Keratinocyte (primary cell): ENCODE data around the gene C3orf20. TPM values are rescaled to one million over a fixed set of nuclear protein-coding genes. Genes with fewer than 3 reads are reported as not detected.

Experiments
- DNase-seq: peaks from one replicate; pipeline ENCODE4 v3.0.0-alpha.2; 2011; ENCODE audit warnings: low read depth, missing footprints, low spot score
- FAIRE-seq: peaks from 2 replicates; lab custom pipeline; 2011; peaks lifted over from hg19 to GRCh38; lab: Jason Lieb, UNC
- H2AFZ ChIP-seq: 2 replicates; pipeline ENCODE4 v1.6.0; 2012; ENCODE audit warnings: low read length, control low read depth, inconsistent platforms; ENCODE audit not compliant: control insufficient read depth
- H3K27ac ChIP-seq: 2 replicates; pipeline ENCODE4 v1.5.1; 2011; ENCODE audit warnings: low read length; ENCODE audit not compliant: control insufficient read depth, insufficient read depth
- H3K27me3 ChIP-seq: 3 replicates; pipeline ENCODE4 v1.6.0; 2011; ENCODE audit warnings: low read length; ENCODE audit not compliant: control insufficient read depth, insufficient read depth; ENCODE audit errors: extremely low read depth
- H3K36me3 ChIP-seq, 2 experiments: 2 replicates in 1 of 2; 3 replicates in 1 of 2; pipeline ENCODE4 v1.5.1; 2011; ENCODE audit warnings: low read length in 2 of 2, mild to moderate bottlenecking in 1 of 2; ENCODE audit not compliant: control insufficient read depth in 2 of 2, insufficient read depth in 2 of 2; ENCODE audit errors: extremely low read depth in 1 of 2
- H3K4me1 ChIP-seq: 3 replicates; pipeline ENCODE4 v1.5.1; 2011; ENCODE audit warnings: low read length; ENCODE audit not compliant: control insufficient read depth, insufficient read depth; ENCODE audit errors: extremely low read depth
- H3K4me2 ChIP-seq: 3 replicates; pipeline ENCODE4 v1.6.0; 2011; ENCODE audit warnings: low read depth, low read length; ENCODE audit not compliant: control insufficient read depth, insufficient read depth; ENCODE audit errors: extremely low read depth
- H3K4me3 ChIP-seq, 3 experiments: fragments of 200-600 bp in 1 of 3; sonication (generic) in 1 of 3; 2 replicates in 2 of 3; 3 replicates in 1 of 3; pipeline ENCODE4 v1.5.1; 2011 to 2016; ENCODE audit warnings: low read length in 3 of 3, mild to moderate bottlenecking in 3 of 3, control low read depth in 2 of 3, inconsistent platforms in 1 of 3, low read depth in 1 of 3, mixed read lengths in 1 of 3, mixed run types in 1 of 3, moderate library complexity in 1 of 3; ENCODE audit not compliant: control insufficient read depth in 2 of 3, insufficient read depth in 2 of 3; ENCODE audit errors: extremely low read depth in 1 of 3
- H3K79me2 ChIP-seq: 2 replicates; pipeline ENCODE4 v1.6.0; 2012; ENCODE audit warnings: low read length; ENCODE audit not compliant: control insufficient read depth, insufficient read depth
- H3K9ac ChIP-seq: 3 replicates; pipeline ENCODE4 v1.6.0; 2011; ENCODE audit warnings: low read length; ENCODE audit not compliant: control insufficient read depth, insufficient read depth; ENCODE audit errors: extremely low read depth
- H3K9me1 ChIP-seq: 3 replicates; pipeline ENCODE4 v1.6.0; 2011; ENCODE audit warnings: low read length; ENCODE audit not compliant: control insufficient read depth, insufficient read depth; ENCODE audit errors: extremely low read depth
- H3K9me3 ChIP-seq: 2 replicates; pipeline ENCODE4 v1.5.1; 2012; ENCODE audit warnings: low read depth, low read length; ENCODE audit not compliant: control insufficient read depth
- H4K20me1 ChIP-seq: 3 replicates; pipeline ENCODE4 v1.6.0; 2011; ENCODE audit warnings: low read length; ENCODE audit not compliant: control insufficient read depth, insufficient read depth; ENCODE audit errors: extremely low read depth
- EZH2 ChIP-seq: IDR thresholded peaks from one replicate; pipeline ENCODE4 v1.6.1; 2012; ENCODE audit warnings: inconsistent platforms, mild to moderate bottlenecking, low read length, moderate library complexity
- dilution Hi-C: fragments of 300-500 bp; cut with MboI; formaldehyde crosslinking; loops from one replicate; pipeline ENCODE4 v1.7.0; 2020; ENCODE audit warnings: low sequenced_read_pairs; ENCODE audit not compliant: extremely low pct_ligation_motif_present
- polyA plus RNA-seq, 5 experiments: library from polyadenylated mRNA; depleted of rRNA in 3 of 5; stranded (reverse) in 3 of 5; stranded (forward) in 1 of 5; unstranded in 1 of 5; fragments of >200 nt; gene quantifications; 1 replicate in 1 of 5; 2 replicates in 3 of 5; 3 replicates in 1 of 5; pipeline versions ENCODE4 v1.2.1 to v1.2.3, GENCODE V29; 2011 to 2012; ENCODE audit warnings: missing spikeins in 2 of 5, low read depth in 1 of 5, low replicate concordance in 1 of 5
- TF ChIP-seq, protein P1 (sequence below), 3 experiments: IDR thresholded peaks in 1 of 3; conservative IDR thresholded peaks in 1 of 3; optimal IDR thresholded peaks in 1 of 3; 2 replicates in 2 of 3; 3 replicates in 1 of 3; pipeline versions ENCODE3 to v1.5.1; 2011; ENCODE audit warnings: low read length in 3 of 3, mild to moderate bottlenecking in 3 of 3, moderate library complexity in 2 of 3, control low read depth in 1 of 3, inconsistent platforms in 1 of 3; ENCODE audit not compliant: insufficient read depth in 2 of 3; ENCODE audit errors: extremely low read depth in 1 of 3

C3orf20 gene
- polyA plus RNA-seq, 1 donor (not counting 4 experiments of a cell fraction or from before 2014, with no cell fraction given), result not detected

DNA sequence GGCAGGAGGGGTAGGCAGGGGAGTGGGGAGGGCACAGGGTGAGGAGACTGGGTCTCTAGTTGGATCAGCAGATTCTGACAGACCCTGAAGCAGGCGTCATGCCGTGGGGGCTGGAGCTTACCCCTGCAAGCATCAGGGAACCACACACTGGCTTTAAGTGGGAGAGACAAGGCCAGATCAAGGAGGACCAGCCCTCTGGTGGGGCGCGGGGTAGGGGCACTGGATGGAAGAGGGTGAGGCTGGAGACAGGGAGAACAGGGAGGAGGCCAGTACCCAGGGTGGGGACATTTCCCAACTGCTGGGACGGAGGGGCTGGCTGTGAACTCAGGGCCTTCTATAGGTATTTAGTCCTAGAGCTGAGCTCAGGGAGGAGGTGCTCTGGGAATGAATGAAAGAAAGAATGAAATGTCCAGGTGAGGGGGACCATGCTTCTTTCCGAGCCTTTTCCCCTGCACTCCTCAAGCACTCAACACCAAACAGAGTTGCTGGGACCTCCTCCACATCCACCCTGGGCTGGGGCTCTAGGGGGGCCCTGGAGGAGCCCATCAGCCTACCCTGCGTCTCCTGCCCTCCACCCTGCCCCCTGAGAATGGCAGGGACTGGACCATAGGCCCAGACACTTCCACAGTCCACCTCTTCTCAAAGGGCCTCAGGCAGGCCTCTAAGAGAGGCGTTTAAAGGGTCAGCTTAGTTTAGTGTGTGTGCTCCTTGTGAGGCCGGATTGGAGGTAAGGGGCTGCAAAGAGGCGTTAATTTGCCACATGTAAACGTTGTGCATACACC, 94.8 kb downstream of the C3orf20 start:
- Histone ChIP-seq H3K27ac (no peak overlapping the region), H3K9ac (no peak overlapping the region), H3K9me3 (no peaks in the 10 kb centered on the region), H3K36me3 (no peaks in the 10 kb centered on the region), H3K9me1 (no peaks in the 10 kb centered on the region), H3K27me3 (no peaks in the 10 kb centered on the region), H3K4me1 (no peaks in the 10 kb centered on the region), H4K20me1 (no peaks in the 10 kb centered on the region), H3K4me2 (no peak overlapping the region), H3K4me3 (no peak overlapping the region), H3K79me2 (no peaks in the 10 kb centered on the region), H2AFZ (no peak overlapping the region)
- no peak for TF ChIP-seq EZH2
- TF ChIP-seq, protein P1, sequence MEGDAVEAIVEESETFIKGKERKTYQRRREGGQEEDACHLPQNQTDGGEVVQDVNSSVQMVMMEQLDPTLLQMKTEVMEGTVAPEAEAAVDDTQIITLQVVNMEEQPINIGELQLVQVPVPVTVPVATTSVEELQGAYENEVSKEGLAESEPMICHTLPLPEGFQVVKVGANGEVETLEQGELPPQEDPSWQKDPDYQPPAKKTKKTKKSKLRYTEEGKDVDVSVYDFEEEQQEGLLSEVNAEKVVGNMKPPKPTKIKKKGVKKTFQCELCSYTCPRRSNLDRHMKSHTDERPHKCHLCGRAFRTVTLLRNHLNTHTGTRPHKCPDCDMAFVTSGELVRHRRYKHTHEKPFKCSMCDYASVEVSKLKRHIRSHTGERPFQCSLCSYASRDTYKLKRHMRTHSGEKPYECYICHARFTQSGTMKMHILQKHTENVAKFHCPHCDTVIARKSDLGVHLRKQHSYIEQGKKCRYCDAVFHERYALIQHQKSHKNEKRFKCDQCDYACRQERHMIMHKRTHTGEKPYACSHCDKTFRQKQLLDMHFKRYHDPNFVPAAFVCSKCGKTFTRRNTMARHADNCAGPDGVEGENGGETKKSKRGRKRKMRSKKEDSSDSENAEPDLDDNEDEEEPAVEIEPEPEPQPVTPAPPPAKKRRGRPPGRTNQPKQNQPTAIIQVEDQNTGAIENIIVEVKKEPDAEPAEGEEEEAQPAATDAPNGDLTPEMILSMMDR (optimal IDR thresholded peaks at IDR 0.05 in 1 of 3, IDR thresholded peaks at IDR 0.05 in 1 of 3, conservative IDR thresholded peaks at IDR 0.05 in 1 of 3; ENCODE audit: extremely low read depth in 1 of 3, insufficient read depth in 2 of 3, low read length in 3 of 3), result no peak
- FAIRE-seq (no peak), DNase-seq (no peak)
- dilution Hi-C loops, result no loop called here

DNA sequence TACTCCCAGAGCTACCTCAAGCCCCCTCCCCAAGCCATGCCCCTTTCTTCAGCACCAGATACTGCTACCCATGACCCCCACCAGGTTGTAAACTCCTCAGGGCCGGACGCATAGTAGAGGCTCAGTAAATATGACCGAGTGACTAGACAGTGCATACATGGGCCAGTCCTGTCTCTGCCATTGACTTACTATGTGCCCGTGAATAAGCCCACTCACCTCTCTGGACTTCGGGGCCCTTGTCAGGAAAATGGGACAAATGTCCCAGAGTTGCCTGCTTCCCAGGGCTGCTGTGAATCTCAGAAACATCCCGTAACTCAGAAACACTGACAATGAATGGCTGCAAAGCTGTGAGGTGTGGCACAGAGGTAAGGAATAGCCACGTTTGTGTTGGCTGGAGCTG, 95.7 kb downstream of the C3orf20 start:
- Histone ChIP-seq H3K9me3 (no peaks in the 10 kb centered on the region), H3K9ac (no peak overlapping the region), H3K36me3 (no peaks in the 10 kb centered on the region), H3K27ac (no peak overlapping the region), H3K4me2 (no peak overlapping the region), H3K79me2 (no peaks in the 10 kb centered on the region), H3K9me1 (no peaks in the 10 kb centered on the region), H3K4me3 (no peak overlapping the region), H3K27me3 (no peaks in the 10 kb centered on the region), H2AFZ (no peak overlapping the region), H3K4me1 (no peaks in the 10 kb centered on the region), H4K20me1 (no peaks in the 10 kb centered on the region)
- DNase-seq (no peak), FAIRE-seq (no peak)
- dilution Hi-C loops, result no loop called here
- no peak for TF ChIP-seq EZH2
